Stimulated activated CD4-positive, alpha-beta T cell treated with anti-CD3 and anti-CD28 coated beads, Interleukin-4, amount 100 ng/mL, for 1 hour (primary cell): ENCODE data around the gene IQCE.

Source experiments
- DNase-seq: peaks from one replicate; pipeline ENCODE4 v3.0.0-alpha.2; 2020

Gene IQCE

GRCh38 chr7:2621061-2621828, 62.5 kb downstream of the IQCE start:
- no peak for DNase-seq

- DNase-seq = no peak
These were observed 63.3 kb downstream of the IQCE start for GRCh38 chr7:2621948-2622640.

GRCh38 chr7:2622869-2623697, 64.3 kb downstream of the IQCE start:
- no peak for DNase-seq

- no peak for DNase-seq
These were observed 64.9 kb downstream of the IQCE start for GRCh38 chr7:2623698-2624014.

GRCh38 chr7:2624293-2624886, 65.6 kb downstream of the IQCE start:
- DNase-seq = no peak

- DNase-seq = no peak
These were observed 67.8 kb downstream of the IQCE start for GRCh38 chr7:2626498-2627117.

GRCh38 chr7:2627258-2628129, 68.7 kb downstream of the IQCE start:
- no peak for DNase-seq

- DNase-seq = no peak
These were observed 69.3 kb downstream of the IQCE start for GRCh38 chr7:2628130-2628482.

GRCh38 chr7:2628891-2629290, 70.1 kb downstream of the IQCE start:
- no peak for DNase-seq

GRCh38 chr7:2629746-2630681, 71.2 kb downstream of the IQCE start:
- no peak for DNase-seq

- no peak for DNase-seq
These were observed 73.4 kb downstream of the IQCE start, which contains the start of gene TTYH3 for GRCh38 chr7:2631946-2632732. TSS of gene TTYH3 (plus strand) at chr7:2631986. CDS start at chr7:2632156, 170 bp downstream.

- DNase-seq = peak; percentile 66
These were observed 74.2 kb downstream of the IQCE start for GRCh38 chr7:2632733-2633537.

GRCh38 chr7:2633538-2634266, 74.9 kb downstream of the IQCE start:
- DNase-seq = peak; percentile 51

- no peak for DNase-seq
These were observed 75.7 kb downstream of the IQCE start for GRCh38 chr7:2634267-2635145.

GRCh38 chr7:2635148-2635668, 76.4 kb downstream of the IQCE start:
- DNase-seq = no peak

GRCh38 chr7:2635810-2636701, 77.3 kb downstream of the IQCE start:
- DNase-seq = no peak
